ENCODE data around the gene RDH13.

- TF ChIP-seq POLR2AphosphoS5 (IDR thresholded peaks at IDR 0.05) (no peak), POLR2A (IDR thresholded peaks at IDR 0.05) (no peak)
Observed at GRCh38 chr19:55097864-55098715, 35.1 kb upstream of the RDH13 start.
